AG04449 (cell line): ENCODE results near the gene CSF3R.

Experiments
- CTCF ChIA-PET: fragments of 350-600 bp; formaldehyde crosslinking; extraction: SDS; loops from one replicate; lab custom pipeline; 2021; ENCODE audit warnings: antibody characterized with exemption; lab: Yijun Ruan, JAX
- POLR2A ChIA-PET: fragments of 400-600, 350-600 bp; formaldehyde crosslinking; extraction: SDS; loops from one replicate; lab custom pipeline; 2020; ENCODE audit warnings: antibody characterized with exemption, inconsistent platforms; lab: Yijun Ruan, JAX
- DNase-seq: peaks from one replicate; pipeline ENCODE4 v3.0.0-alpha.2; 2010; ENCODE audit warnings: low read depth, low spot score
- H3K4me3 ChIP-seq: 2 replicates; pipeline ENCODE4 v1.5.1; 2011; ENCODE audit warnings: low read depth, mild to moderate bottlenecking, control low read depth, low read length
- TF ChIP-seq, protein P1 (sequence below): IDR thresholded peaks from one replicate; pipeline ENCODE4 v1.5.1; 2011; ENCODE audit warnings: mild to moderate bottlenecking, moderate library complexity, low read length, control low read depth, inconsistent platforms; ENCODE audit not compliant: insufficient read depth; ENCODE audit errors: missing control alignments

Gene CSF3R

GRCh38 chr1:36516372-36517010 lies 33.8 kb upstream of the CSF3R start:
- no peak overlapping the region for H3K4me3 ChIP-seq
- TF ChIP-seq, protein P1, sequence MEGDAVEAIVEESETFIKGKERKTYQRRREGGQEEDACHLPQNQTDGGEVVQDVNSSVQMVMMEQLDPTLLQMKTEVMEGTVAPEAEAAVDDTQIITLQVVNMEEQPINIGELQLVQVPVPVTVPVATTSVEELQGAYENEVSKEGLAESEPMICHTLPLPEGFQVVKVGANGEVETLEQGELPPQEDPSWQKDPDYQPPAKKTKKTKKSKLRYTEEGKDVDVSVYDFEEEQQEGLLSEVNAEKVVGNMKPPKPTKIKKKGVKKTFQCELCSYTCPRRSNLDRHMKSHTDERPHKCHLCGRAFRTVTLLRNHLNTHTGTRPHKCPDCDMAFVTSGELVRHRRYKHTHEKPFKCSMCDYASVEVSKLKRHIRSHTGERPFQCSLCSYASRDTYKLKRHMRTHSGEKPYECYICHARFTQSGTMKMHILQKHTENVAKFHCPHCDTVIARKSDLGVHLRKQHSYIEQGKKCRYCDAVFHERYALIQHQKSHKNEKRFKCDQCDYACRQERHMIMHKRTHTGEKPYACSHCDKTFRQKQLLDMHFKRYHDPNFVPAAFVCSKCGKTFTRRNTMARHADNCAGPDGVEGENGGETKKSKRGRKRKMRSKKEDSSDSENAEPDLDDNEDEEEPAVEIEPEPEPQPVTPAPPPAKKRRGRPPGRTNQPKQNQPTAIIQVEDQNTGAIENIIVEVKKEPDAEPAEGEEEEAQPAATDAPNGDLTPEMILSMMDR = peak; percentile 82
- ChIA-PET CTCF (interaction anchor here (0.8 to 5.3 kb wide), 27 partner anchors 9 to 1344 kb away, joined by 3 to 61 read pairs (median 5); no protein-coding TSS in a partner anchor), POLR2A (no interaction called here)
- no peak for DNase-seq

GRCh38 chr1:36515315-36516138 lies 32.8 kb upstream of the CSF3R start:
- ChIA-PET POLR2A (no interaction called here), CTCF (interaction anchor here (0.7 to 5.3 kb wide), 30 partner anchors 8 to 1345 kb away, joined by 3 to 61 read pairs (median 4); no protein-coding TSS in a partner anchor)
- TF ChIP-seq, protein P1 = no peak
- no peak for DNase-seq
- H3K4me3 ChIP-seq = no peak overlapping the region

DNA sequence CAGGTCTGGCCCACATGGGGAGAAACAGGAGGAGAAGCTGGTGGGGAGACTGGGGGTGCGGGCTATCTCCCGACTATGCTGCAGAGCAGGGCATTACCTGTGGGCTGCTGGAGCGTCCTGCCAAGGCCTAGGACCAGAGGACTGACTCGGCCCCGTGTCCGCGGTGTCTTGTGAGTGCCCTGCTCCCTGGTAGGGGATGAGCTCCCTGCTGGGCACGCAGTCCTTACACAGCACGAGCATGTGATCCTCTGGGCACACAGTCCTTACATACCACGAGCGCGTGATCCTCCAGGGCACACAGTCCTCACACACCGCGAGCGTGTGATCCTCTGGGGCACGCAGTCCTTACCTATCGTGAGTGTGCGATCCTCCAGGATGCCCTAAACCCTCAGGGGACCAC lies 31.8 kb upstream of the CSF3R start:
- CTCF ChIA-PET = interaction anchor here (1.0 to 5.3 kb wide), 6 partner anchors 9 to 972 kb away, joined by 3 to 61 read pairs (median 14); no protein-coding TSS in a partner anchor
- TF ChIP-seq, protein P1 = no peak
- POLR2A ChIA-PET = no interaction called here
- no peak for DNase-seq
- H3K4me3 ChIP-seq = no peak overlapping the region

GRCh38 chr1:36513676-36514473 lies 31.2 kb upstream of the CSF3R start:
- TF ChIP-seq, protein P1 = no peak
- DNase-seq = no peak
- ChIA-PET CTCF (interaction anchor here (1.5 to 5.3 kb wide), 3 partner anchors 10 to 923 kb away, joined by 3 to 61 read pairs (median 27); no protein-coding TSS in a partner anchor), POLR2A (no interaction called here)
- no peak overlapping the region for H3K4me3 ChIP-seq

DNA sequence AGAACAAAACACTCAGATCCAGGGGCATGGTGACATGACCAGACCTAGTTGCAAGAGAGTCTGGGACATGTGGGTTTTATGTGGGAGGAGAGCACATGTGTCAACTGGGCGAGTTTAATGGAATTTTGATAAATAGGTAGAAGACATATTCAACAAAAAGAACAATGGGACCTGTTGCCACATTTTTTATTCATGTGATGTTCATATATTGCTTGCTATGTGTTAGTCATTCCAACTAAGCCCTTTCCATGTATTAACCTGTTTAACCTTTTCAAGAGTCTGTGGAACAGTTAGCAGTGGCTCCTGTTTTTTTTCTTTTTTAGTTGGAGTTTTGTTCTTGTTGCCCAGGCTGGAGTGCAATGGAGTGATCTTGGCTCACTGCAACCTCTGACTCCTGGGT lies 30.1 kb upstream of the CSF3R start:
- TF ChIP-seq, protein P1 = no peak
- H3K4me3 ChIP-seq = no peak overlapping the region
- POLR2A ChIA-PET = no interaction called here
- CTCF ChIA-PET = no interaction called here
- DNase-seq = no peak
